ENCODE results near the gene MGAT2.
"Not testable (repeated sequence)": the region's sequence is repeated elsewhere in the genome, so short reads cannot be mapped to it uniquely, and the experiment has no call there.

The MGAT2 gene

DNA sequence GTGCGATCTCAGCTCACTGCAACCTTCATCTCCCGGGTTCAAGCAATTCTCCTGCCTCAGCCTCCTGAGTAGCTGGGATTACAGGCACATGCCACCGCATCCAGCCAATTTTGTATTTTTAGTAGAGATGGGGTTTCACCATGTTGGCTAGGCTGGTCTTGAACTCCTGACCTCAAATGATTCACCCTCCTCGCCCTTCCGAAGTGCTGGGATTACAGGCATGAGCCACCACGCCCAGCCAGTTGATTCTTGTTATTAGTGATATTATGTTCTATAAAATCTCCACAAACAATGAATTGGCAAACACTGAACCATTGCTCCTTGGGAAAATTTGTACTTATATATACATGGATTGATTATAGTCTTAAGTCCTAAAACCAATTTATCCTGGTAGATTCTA, 36.9 kb downstream of the MGAT2 start:
- not testable (repeated sequence) for DNase-seq

DNA sequence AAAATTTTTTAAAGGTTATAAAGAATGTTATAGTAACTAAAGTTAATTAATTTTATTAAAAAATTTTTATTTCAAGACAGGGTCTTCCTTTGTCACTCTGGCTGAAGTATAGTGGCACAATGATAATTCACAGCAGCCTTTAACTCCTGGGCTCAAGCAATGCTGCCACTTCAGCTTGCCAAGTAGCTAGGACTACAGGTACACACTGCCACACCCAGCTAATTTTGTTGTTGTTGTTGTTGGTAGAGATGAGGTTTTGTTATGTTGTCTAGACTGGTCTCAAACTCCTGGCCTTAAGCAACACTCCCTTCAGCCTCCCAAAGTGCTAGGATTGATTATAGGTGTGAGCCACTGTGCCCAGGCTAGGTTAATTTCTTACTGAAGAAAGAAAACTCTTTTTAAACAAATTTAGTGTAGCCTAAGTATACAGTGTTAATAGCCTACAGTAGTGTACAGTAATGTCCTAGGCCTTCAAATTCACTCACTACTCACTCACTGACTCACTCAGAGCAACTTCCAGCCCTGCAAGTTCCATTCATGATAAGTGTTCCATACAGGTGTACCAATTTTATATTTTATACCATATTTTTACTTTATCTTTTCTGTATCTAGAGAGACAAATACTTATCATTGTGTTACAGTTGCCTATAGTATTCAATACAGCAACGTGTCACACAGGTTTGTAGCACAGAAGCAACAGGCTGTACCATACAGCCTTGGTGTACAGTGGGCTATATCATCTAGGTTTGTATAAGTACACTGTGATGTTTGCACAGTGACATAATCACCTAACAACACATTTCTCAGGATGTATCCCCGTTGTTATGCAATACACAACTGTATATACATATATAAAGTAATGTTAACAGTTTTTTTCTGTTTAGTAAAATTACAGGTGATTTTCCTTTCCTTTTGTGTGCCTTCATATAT, 39.2 kb downstream of the MGAT2 start:
- DNase-seq = no peak

DNA sequence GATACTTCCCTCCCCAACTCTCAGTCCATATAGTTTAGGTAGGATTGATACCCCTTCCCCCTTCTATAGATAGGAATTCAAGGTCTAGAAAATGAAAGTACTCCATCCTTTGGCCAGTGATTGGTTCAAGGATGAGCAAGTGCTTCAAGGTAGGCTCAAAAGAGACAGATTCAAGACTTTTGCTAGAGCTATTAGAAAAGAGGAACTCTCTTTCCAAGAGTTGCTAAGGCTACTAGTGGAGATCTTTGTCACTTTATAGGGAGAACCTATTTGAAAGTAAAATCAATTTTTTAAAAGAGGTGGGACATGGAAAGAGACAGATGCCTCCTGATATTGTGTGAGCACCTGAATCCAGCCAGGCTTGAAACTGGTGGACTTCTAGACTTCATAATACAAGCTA, 49.9 kb downstream of the MGAT2 start:
- no peak for DNase-seq
